ENCODE measurements around the gene OLR1. TPM values are rescaled to one million over a fixed set of nuclear protein-coding genes. Genes with fewer than 3 reads are reported as not detected.
A peak's percentile ranks its signal among the peaks of the same experiment; 100 is the strongest.

Gene OLR1
- total RNA-seq, 1 experiment from 2014 or later = 0.12 TPM

DNA sequence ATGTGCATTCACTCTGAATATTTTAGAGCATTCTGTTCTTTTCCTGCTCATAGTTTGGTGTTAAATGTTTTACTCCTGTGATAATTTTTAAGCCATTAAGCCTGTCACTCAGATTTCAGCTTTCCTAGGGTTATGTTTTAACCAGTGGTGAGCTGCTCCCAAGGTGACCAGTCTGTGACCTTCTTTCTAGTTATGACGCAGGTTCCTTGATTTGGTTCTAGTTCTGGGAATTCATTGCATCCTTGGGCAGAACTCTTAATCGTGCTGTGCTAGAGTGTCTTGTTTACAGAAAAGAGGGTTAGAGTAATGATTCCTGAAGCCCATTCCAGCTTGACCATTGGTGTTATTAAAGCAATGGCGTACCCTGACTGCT is 42.9 kb upstream of the OLR1 start:
- H3K4me2 ChIP-seq (ENCODE audit: low read length) = peak overlapping the region; percentile 81
- no peak overlapping the region for H3K4me3 ChIP-seq (replicated peaks in 1 of 2; ENCODE audit: low read depth in 1 of 2, low read length in 2 of 2)
- ChIA-PET POLR2A (no interaction called here), RAD21 (ENCODE audit: low non-redundant PET in 1 of 2, low total read pairs in 2 of 2, uncharacterized antibody in 2 of 2, unreplicated experiment in 2 of 2) (no interaction called here), CTCF (interaction anchor here (0.9 kb wide), 1 partner anchor 460 kb away, joined by 3 read pairs; no protein-coding TSS in a partner anchor)
- no peaks in the 10 kb centered on the region for H3K27me3 ChIP-seq (ENCODE audit: insufficient read depth, low read length)
- DNase-seq (ENCODE audit: low read depth, low spot score) (no peak), ATAC-seq (no peak)
- no peaks in the 10 kb centered on the region for H4K20me1 ChIP-seq (ENCODE audit: insufficient read depth)
- H3K27ac ChIP-seq (ENCODE audit: low read depth, low read length) = no peak overlapping the region
- intact Hi-C loops (cut with micrococcal nuclease) = no loop called here
- H3K36me3 ChIP-seq (ENCODE audit: control insufficient read depth in 1 of 2, insufficient read depth in 2 of 2, low read length in 2 of 2) = peaks cover 2 to 5% of the 10 kb centered on the region in 2 experiments; a peak in 1 of 4 replicates
- peaks cover 15% of the 10 kb centered on the region for H3K79me2 ChIP-seq (ENCODE audit: insufficient read depth, low read length)
- TF ChIP-seq CEBPB (IDR thresholded peaks at IDR 0.05; ENCODE audit: low read depth) (no peak), ELF1 (IDR thresholded peaks at IDR 0.05; ENCODE audit: borderline replicate concordance, low read depth) (no peak), ZNF274 (IDR thresholded peaks at IDR 0.05; ENCODE audit: low read depth, low read length) (no peak), FOSL1 (IDR thresholded peaks at IDR 0.05; ENCODE audit: low read depth) (no peak), TCF7L2 (IDR thresholded peaks at IDR 0.05; ENCODE audit: borderline replicate concordance, extremely low read depth, insufficient read depth, insufficient read length) (no peak), POLR2A (IDR thresholded peaks at IDR 0.05; ENCODE audit: borderline replicate concordance, extremely low read depth, insufficient read depth, insufficient read length) (no peak), ZFX (IDR thresholded peaks at IDR 0.05) (no peak)
- TF ChIP-seq, protein P1, sequence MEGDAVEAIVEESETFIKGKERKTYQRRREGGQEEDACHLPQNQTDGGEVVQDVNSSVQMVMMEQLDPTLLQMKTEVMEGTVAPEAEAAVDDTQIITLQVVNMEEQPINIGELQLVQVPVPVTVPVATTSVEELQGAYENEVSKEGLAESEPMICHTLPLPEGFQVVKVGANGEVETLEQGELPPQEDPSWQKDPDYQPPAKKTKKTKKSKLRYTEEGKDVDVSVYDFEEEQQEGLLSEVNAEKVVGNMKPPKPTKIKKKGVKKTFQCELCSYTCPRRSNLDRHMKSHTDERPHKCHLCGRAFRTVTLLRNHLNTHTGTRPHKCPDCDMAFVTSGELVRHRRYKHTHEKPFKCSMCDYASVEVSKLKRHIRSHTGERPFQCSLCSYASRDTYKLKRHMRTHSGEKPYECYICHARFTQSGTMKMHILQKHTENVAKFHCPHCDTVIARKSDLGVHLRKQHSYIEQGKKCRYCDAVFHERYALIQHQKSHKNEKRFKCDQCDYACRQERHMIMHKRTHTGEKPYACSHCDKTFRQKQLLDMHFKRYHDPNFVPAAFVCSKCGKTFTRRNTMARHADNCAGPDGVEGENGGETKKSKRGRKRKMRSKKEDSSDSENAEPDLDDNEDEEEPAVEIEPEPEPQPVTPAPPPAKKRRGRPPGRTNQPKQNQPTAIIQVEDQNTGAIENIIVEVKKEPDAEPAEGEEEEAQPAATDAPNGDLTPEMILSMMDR (IDR thresholded peaks at IDR 0.05 in 2 of 3, conservative IDR thresholded peaks at IDR 0.05 in 1 of 3; ENCODE audit: borderline replicate concordance in 1 of 3, insufficient read depth in 1 of 3, low read depth in 2 of 3, low read length in 2 of 3) = no peak
- H3K4me1 ChIP-seq (ENCODE audit: control insufficient read depth in 1 of 2, insufficient read depth in 2 of 2, low read length in 2 of 2) = peaks cover 22 to 44% of the 10 kb centered on the region in 2 experiments; a peak in 3 of 4 replicates
- no TSS peak for BruUV-seq (replicated peaks)
- H3K9me3 ChIP-seq (ENCODE audit: control insufficient read depth in 1 of 2, insufficient read depth in 1 of 2, low read depth in 1 of 2, low read length in 2 of 2) = no peaks in the 10 kb centered on the region
- H3K9me2 ChIP-seq (ENCODE audit: insufficient read depth) = no peaks in the 10 kb centered on the region
- H3K9ac ChIP-seq (ENCODE audit: low read length) = no peak overlapping the region
- no peak overlapping the region for H2AFZ ChIP-seq (ENCODE audit: low read depth, low read length, poor library complexity, severe bottlenecking)

Measured in HCT116 (cell line).